WI38 (cell line): ENCODE data around the gene XDH.

Experiments used
- H3K4me3 ChIP-seq: 2 replicates; pipeline ENCODE4 v1.5.1; 2011; ENCODE audit warnings: low read depth, mild to moderate bottlenecking, control low read depth, low read length
- CTCF ChIP-seq: IDR thresholded peaks from 2 replicates; pipeline ENCODE4 v1.5.1; 2012; ENCODE audit warnings: low read depth, mild to moderate bottlenecking, control low read depth, low read length

The XDH gene

GRCh38 chr2:31371691-31372090, 42.9 kb downstream of the XDH start:
- no peak overlapping the region for H3K4me3 ChIP-seq
- no peak for TF ChIP-seq CTCF

GRCh38 chr2:31366733-31367132, 47.8 kb downstream of the XDH start:
- no peak for TF ChIP-seq CTCF
- no peak overlapping the region for H3K4me3 ChIP-seq

- no peak for TF ChIP-seq CTCF
- H3K4me3 ChIP-seq: no peak overlapping the region
Measured at GRCh38 chr2:31365834-31366505, 48.6 kb downstream of the XDH start.

GRCh38 chr2:31365348-31365747, 49.2 kb downstream of the XDH start:
- no peak for TF ChIP-seq CTCF
- no peak overlapping the region for H3K4me3 ChIP-seq

GRCh38 chr2:31363956-31364750, 50.4 kb downstream of the XDH start:
- TF ChIP-seq CTCF: no peak
- H3K4me3 ChIP-seq: no peak overlapping the region

GRCh38 chr2:31362581-31362980, 52.0 kb downstream of the XDH start:
- no peak for TF ChIP-seq CTCF
- no peak overlapping the region for H3K4me3 ChIP-seq

- TF ChIP-seq CTCF: no peak
- no peak overlapping the region for H3K4me3 ChIP-seq
Measured at GRCh38 chr2:31359229-31359628, 55.3 kb downstream of the XDH start.
